Epithelial cell of prostate (primary cell): ENCODE results near the gene GINS3.
"Not testable (repeated sequence)": the region's sequence is repeated elsewhere in the genome, so short reads cannot be mapped to it uniquely, and the experiment has no call there.

Experiments used
- DNase-seq: peaks from one replicate; pipeline ENCODE4 v3.0.0-alpha.2; 2011; ENCODE audit warnings: low read depth, low spot score
- H3K27ac ChIP-seq: fragments of 450-650 bp; 2 replicates; pipeline ENCODE4 v1.5.1; 2017; ENCODE audit warnings: mild to moderate bottlenecking

GINS3 gene

DNA sequence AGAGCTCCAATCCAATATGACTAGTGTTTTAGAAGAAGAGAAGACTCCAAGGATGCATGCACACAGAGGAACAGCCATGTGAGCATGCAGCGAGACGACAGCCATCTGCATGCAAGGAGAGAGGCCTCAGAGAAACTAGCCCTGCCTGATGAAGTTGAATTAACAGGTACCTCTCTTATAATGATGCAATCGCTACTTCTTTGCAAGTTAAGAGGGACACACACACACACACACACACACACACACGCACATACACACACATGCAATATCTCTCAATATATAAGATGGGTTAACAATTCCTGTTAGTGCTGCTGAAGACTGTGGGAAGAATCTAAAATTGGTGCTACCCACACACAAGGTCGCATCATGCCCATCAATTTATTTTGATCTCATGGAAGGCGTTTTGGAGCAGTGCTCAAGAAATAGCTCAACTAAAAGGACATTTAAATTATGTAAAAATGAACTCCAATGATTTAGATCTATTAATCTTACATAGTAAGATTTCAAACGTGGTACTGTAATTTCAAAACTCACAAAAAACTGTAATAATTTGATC, 7.0 kb upstream of the GINS3 start:
- peak overlapping the region; percentile 69 for H3K27ac ChIP-seq

DNA sequence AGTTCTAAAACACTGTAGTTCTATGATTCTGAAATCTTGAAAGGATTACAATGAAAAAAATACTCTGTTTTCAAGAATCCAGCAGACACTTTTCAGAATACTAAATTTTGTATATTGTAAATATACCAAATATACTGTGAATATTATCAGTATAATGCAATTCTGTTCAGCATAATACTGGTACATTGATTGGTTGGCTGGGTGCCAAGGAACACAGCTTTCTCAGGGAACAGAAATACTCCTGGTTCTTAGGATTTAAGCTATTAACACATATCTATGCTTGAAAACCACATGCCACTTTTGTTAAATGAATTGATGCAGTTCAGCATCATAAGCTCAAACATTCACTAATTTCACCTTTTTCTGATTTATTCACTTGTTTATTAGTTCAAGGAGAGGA, 2.5 kb upstream of the GINS3 start:
- H3K27ac ChIP-seq = no peak overlapping the region
- DNase-seq = no peak

More for the DNA sequence above, 7.0 kb upstream of the GINS3 start:
- DNase-seq = no peak

DNA sequence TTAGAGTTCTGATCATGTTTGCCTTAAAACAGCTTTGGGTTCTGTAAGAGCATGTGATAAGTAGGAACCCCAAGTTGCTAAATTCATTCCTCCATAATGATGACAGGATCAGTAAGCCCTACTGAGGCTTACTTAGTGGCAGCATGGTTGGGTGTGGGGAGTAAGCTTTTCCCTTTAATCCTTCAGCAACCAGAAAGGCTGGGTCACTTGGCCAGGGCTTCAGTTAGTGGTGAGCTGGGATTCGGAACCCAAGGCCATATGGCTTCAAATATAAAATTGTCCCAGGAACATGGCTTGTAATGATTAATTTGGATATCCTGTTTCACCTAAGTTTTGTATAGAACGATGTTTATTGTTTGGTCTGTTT, 850 bp downstream of the GINS3 start:
- peak overlapping the region; percentile 64 for H3K27ac ChIP-seq
- DNase-seq = no peak

DNA sequence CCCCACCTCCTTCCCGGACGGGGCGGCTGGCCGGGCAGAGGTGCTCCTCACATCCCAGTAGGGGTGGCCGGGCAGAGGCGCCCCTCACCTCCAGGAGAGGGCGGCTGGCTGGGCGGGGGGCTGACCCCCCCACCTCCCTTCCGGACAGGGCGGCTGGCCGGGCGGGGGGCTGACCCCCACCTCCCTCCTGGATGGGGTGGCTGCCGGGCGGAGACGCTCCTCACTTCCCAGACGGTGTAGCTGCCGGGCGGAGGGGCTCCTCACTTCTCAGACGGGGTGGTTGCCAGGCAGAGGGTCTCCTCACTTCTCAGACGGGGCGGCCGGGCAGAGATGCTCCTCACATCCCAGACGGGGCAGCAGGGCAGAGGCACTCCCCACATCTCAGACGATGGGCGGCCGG, 4.6 kb downstream of the GINS3 start:
- H3K27ac ChIP-seq, DNase-seq: not testable (repeated sequence)

DNA sequence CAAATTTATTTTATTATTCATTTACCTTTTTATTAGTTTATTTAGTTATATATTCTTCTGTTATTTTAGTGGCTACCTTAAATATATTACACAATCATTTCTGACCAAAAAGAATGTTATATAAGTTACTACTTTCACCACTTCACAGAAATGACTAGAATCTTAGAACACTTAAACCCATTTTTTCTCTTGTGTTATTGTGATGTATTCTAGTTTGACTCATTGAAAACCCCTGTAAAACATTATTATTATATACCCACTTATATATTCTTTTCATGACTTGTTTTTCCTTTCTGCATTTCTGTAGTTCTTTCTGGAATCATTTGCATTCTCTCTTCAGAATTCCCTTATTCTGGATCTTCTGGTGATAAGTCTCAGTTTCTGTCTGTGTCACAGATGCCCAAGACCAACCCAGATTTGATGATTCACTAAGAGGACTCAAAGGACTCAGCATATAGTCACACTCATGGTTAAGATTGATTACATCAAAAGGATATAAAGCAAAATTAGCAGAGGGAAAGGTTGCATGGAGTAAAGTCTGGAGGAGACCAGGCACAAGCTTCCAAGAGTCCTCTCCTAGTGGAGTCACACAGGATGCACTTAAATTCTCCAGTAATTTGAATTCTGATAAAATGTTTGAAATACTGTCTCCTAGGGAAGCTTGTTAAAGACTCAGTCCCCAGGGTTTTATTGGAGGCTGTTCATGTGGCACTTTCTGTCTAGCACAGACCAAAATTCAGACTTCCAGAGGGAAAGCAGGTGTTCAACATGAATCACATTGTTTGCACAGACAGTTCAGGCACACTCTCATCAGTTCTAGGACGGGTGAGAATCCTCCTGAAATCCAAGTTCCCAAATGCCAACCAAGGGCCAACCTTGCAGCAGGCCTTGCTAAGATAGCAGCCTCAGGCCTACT, 7.7 kb downstream of the GINS3 start:
- peak overlapping the region; percentile 72 for H3K27ac ChIP-seq
- DNase-seq = no peak

DNA sequence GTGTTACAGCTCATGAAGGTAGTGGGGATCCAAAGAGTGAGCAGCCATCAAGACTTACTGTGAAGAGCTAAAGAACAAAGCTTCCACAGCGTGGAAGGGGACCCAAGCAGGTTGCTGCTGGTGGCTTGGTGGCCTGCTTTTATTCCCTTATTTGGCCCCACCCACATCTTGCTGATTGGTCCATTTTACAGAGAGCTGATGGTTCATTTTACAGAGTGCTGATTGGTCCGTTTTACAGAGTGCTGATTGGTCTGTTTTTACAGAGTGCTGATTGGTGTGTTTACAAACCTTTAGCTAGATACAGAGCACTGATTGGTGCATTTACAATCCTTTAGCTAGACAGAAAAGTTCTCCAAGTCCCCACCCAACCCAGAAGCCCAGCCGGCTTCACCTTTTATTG, 9.0 kb downstream of the GINS3 start:
- H3K27ac ChIP-seq = peak overlapping the region; percentile 72
- DNase-seq = not testable (repeated sequence)

DNA sequence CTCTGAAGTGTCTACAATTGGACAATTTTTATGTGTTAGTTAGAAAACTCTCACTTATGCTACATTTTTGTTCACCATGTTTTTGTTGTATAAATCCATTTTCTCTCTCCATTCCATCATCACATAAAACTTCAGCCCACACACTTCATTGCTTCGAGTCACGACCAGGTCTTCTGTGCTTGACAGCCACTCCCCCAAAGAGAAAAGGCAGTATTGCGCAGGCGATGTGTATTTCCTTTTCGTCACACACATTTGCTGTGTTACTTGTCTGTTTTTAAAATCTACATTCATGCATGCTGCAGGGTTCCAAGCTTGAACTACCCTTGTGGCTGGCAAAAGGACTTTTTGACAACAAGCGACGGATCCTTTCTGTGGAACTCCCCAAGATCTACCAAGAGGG, 10.5 kb downstream of the GINS3 start:
- DNase-seq = no peak
- H3K27ac ChIP-seq = peak overlapping the region; percentile 23

DNA sequence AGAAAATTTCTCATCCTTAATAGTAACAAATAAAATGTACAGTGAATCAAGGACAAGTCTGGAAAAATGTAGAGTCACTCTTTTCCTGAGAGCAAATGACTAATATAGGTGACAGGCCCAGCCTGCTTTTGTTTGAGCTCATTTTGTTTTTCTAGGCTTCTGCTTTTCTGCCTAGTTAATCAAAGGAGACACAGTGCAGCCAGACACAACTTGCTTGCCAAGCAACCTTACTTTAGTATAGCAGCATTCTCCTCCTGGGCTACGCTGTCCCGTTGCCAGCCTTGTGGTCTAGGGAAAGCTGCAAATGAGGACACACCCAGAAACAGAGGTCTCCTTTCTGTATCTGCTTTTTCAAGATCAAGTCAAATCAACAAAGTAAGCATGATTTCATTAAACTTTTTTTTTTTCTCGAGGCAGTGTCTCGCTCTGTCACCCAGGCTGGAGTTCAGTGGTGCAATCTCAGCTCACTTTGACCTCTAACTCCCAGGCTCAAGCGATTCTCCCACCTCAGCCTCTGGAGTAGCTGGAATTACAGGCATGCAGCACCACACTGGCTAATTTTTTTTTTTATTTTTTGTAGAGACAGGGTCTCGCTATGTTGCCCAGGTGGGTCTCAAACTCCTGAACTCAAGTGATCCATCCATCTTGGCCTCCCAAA, 17.2 kb downstream of the GINS3 start:
- H3K27ac ChIP-seq = peak overlapping the region; percentile 21
- DNase-seq = peak; percentile 52

DNA sequence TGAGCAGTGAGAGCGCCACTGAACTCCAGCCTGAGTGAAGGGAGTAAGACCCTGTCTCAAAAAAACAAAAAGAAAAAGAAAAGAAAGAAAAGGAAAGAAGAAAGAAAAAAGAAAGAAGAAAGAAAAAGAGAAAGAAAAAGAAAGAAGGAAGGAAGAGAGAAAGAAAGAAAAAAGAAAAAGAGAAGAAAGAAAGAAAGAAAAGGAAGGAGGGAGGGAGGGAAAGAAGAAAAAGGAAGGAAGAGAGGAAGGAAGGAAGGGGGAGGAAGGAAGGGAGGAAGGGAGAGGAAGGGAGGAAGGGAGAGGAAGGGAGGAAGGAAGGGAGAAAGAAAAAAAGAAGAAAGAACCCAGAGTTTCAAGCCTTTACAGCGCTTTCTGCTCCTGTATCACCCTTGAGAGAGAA, 19.1 kb downstream of the GINS3 start:
- no peak for DNase-seq
- H3K27ac ChIP-seq = no peak overlapping the region

DNA sequence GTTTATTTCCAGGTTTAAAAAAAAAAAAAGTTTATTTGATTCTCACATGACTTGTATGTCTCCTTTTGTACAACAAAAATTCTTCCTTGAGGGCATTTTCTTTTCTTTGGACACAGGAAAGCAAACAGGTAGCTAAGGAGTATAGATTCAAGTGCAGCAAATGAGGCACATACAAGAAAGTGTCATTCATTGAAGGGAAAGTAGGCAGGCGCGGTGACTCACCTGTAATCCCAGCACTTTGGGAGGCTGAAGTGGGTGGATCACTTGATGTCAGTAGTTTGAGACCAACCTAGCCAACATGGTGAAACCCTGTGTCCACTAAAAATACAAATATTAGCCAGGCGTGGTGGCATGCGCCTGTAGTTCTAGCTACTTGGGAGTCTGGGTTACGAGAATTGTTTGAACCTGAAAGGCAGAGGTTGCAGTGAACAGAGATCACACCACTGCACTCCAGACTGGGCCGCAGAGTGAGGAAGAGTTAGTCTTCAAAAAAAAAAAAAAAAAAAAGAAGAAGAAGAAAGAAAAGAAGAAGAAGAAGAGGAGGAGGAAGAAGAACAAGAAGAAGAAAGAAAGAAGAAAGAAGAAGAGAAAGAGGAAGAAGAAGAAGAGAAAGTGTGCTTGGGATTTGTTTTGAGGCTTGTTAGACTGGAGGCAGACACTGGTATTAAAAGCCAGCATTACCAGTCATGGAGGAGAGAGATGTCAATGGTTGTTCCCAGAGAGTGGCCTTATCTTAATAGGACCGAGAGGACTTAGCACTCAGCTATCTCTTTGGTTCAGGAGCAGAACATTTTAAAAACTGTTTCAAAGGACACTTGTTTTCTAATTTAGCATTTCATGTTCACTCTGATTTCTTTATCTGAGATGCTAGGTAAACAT, 19.7 kb downstream of the GINS3 start:
- no peak overlapping the region for H3K27ac ChIP-seq
- DNase-seq = no peak

DNA sequence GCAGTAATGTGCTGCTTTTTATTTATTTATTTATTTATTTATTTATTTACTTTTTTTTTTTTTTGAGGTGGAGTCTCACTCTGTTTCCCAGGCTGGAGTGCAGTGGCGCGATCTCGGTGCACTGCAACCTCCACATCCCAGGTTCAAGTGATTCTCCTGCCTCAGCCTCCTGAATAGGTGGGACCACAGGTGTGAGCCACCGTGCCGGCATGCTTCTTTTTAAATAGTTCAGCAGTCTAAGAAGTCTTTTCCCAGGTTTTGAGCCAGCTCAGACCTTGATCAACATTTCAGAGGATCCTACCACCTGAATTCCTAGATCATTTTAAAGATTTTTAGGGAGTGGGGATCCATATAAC, 20.3 kb downstream of the GINS3 start:
- not testable (repeated sequence) for DNase-seq

DNA sequence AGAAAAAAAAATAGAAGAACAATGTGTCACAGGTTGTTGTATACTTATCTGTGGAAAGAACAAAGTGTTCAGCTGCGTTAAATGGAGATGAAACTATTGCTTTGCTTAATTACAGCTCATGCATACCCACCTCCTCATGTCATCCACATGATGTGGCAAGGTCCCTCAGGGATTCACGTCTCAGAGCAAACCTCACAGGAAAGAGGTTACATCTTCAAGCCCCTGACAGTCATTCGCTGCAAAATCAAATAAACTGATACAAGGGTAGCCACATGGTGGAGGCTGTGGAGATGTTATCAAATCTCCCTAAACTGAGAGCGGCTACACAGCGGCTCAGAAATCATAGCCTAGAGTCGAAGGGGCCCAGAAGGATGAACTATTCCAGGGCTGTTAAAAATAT, 21.1 kb downstream of the GINS3 start:
- H3K27ac ChIP-seq = no peak overlapping the region
- no peak for DNase-seq

More for the DNA sequence above, 20.3 kb downstream of the GINS3 start:
- H3K27ac ChIP-seq = not testable (repeated sequence)

DNA sequence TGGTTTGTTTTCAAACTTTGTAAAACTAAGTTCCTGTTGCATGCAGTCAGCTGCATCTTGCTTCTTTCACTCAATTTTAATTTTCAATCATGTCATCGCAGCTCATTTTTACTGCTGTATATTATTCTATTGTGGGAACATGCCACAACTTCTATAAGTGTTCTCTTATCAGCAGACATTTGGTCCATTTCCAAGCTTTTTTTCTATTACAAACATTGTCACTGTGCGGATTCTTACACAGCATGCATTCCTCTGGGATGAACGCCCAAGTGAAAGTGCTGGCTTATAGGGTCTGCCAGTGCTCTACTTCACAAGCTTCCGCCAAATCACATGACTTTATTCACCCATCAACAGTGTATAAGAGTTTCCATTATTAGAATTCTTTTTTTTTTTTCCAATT, 22.7 kb downstream of the GINS3 start:
- no peak for DNase-seq
- no peak overlapping the region for H3K27ac ChIP-seq

DNA sequence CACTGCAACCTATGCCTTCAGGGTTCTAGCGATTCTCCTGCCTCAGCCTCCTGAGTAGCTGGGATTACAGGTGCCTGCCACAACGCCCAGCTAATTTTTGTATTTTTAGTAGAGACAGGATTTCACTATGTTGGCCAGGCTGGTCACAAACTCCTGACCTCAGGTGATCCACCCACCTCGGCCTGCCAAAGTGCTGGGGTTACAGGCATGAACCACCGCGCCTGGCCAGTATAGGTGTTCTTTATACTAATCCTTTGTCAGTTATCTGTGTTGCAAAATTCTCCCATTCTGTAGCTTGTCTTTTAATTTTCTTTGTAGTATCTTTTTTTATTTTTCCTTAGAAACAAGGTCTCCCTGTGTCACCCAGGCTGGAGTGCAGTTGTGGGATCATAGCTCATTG, 23.7 kb downstream of the GINS3 start:
- not testable (repeated sequence) for DNase-seq, H3K27ac ChIP-seq

DNA sequence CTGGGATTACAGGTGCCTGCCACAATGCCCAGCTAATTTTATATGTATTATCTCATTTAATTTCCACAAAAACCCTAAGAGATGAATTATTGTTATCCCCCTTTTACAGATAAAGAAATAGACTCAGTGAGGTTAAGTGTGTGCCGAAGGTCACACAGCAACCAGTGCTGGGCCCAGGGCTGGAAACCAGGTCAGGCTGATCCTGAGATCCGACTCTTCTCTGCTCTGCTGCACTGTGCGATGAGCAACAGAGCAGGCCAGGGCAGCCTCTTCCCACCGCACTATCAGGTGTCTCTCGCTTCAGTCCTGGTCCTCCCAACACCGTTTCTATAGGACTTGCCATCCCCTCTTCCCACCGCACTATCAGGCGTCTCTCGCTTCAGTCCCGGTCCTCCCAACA, 24.8 kb downstream of the GINS3 start:
- DNase-seq = no peak
- no peak overlapping the region for H3K27ac ChIP-seq

DNA sequence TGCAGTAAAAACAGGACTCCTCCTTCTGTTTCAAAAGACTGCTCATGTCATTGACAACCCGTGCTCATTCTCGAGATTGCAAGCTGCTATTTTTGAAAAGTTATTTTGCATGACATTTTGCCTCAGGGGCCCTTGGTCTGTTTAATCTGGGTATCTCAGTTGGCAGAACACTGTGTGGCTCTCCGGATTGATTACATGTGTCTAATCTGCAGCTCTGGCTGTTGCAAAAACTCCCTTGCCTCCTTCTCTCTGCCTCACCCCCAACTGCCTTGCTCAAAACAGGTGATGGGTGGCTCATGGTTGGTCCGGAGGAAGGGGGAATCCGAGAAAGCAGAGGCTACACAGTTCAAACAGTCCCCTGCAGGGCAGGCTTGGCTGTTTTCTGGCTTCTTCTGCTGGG, 25.3 kb downstream of the GINS3 start:
- H3K27ac ChIP-seq = no peak overlapping the region
- no peak for DNase-seq

DNA sequence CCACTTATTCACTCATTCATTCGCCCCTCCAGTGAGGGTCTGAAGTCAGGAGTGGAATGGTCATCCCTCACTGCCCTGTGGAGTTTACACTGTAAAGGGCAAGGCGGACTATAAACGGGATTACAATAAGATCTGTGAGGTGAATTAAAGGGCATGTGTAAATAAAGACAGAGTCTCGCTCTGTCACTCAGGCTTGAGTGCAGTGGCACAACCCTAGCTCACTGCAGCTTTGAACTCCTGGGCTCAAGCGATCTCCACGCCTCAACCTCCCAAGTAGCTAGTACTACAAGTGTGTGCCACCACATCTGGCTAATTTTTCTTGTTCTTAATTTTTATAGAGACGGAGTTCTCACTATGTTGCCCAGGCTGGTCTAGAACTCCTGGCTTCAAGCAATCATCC, 25.8 kb downstream of the GINS3 start:
- no peak for DNase-seq
- no peak overlapping the region for H3K27ac ChIP-seq

DNA sequence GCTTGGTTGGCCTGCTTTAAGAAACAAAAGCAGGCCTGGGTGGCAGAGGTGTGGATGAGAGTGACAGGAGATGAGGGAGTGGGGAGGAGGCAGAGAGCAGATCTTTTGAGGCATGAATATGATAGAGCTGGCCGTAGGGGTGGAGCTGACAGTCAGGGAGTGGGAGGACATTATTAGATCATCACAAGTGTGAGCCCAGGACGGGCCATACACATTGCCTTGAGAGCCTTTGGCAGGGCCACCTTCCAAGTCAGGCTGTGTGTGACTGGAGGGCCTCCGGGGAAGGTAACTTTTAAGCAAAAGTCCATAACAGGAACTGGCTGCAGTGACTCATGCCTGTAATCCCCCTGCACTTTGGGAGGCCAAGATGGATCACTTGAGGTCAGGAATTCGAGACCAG, 26.3 kb downstream of the GINS3 start:
- H3K27ac ChIP-seq = no peak overlapping the region
- DNase-seq = no peak

DNA sequence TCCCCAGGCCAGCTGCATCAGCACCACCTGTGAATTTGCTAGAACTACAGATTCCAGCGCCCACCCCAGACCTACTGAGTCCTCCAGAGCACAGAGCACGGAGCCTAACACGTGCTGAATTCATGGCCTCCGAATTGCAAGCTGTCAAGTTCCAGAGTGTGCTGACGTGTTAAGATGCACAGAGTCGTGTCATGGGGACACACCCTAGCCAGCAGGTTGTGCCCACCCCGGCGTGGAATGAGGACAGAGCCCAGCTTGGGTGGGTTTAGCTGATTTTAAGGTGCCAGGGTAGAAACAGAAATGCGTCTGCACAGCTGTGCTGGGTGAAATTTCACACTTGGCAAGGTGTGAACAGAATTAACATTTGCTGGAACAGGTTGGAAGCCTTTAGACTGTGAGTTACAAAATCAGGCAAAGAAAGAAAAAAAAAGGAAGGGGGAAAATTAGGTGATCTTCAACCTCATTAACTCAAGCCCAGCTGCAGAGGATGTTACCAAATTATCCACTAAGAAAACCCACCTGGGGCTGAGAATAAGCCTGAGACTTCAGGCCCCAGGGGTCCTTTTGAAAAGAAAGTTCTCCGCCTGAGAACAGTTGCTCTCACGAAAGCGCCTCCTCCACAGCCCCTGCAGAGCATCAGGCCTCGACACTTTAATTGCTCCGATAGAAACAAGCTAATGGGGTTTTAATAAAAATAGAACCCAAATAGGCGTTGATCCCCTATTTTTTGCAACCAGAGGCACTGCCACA, 27.1 kb downstream of the GINS3 start:
- no peak overlapping the region for H3K27ac ChIP-seq
- no peak for DNase-seq

DNA sequence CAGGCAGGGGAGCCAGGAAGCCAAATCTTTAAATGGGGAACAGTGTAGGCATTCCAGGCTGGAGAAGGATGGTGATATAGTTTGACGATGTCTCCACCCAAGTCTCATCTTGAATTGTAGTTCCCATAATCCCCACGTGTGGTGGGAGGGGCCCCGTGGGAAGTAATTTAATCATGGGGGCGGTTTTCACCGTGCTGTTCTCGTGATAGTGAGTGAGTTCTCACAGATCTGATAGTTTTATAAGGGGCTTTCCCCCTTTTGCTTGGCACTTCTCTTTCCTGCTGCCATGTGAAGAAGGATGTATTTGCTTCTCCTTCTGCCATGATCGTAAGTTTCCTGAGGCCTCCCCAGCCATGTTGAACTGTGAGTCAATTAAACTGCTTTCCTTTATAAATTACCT, 28.8 kb downstream of the GINS3 start:
- no peak for DNase-seq
- H3K27ac ChIP-seq = no peak overlapping the region
